HepG2 (cell line): ENCODE data around the gene TSPAN2. TPM values are rescaled to one million over a fixed set of nuclear protein-coding genes. Genes with fewer than 3 reads are reported as not detected.

Experiments
- ATAC-seq: fragments of 200-7000 bp; cut with Tn5 transposase; 3 replicates; pipeline ENCODE4 v1.9.1; 2020; ENCODE audit warnings: mild to moderate bottlenecking, moderate library complexity
- BruUV-seq: library from RNA; stranded (reverse); fragments of 400-500 nt; replicated peaks from 2 replicates; lab custom pipeline; 2021; lab: Mats Ljungman, UMichigan
- CTCF ChIA-PET: fragments of 300-600 bp; formaldehyde crosslinking; extraction: SDS; loops from one replicate; lab custom pipeline; 2021; ENCODE audit warnings: low total read pairs, inconsistent platforms, low intra/inter-chr PET ratio; lab: Yijun Ruan, JAX
- POLR2A ChIA-PET: fragments of 350-600 bp; sonication (Branson Sonifier 250); formaldehyde crosslinking; loops from one replicate; lab custom pipeline; 2020; ENCODE audit warnings: antibody characterized with exemption, inconsistent platforms; lab: Yijun Ruan, JAX
- DNase-seq: peaks from one replicate; pipeline ENCODE4 v3.0.0-alpha.2; 2015; ENCODE audit warnings: low spot score
- FAIRE-seq: peaks from 3 replicates; lab custom pipeline; 2011; peaks lifted over from hg19 to GRCh38; lab: Jason Lieb, UNC
- H2AFZ ChIP-seq: one replicate; pipeline ENCODE4 v1.6.1; 2011; ENCODE audit warnings: low read length, inconsistent platforms
- H3K27ac ChIP-seq: fragments of 300-600 bp; 3 replicates; pipeline ENCODE4 v1.8.0; 2011; ENCODE audit warnings: mixed run types, mild to moderate bottlenecking, mixed read lengths, low read length, inconsistent platforms; ENCODE audit not compliant: insufficient read depth; ENCODE audit errors: extremely low read length
- H3K27me3 ChIP-seq, 2 experiments: fragments of 200-600 bp in 1 of 2; 2 replicates in 1 of 2; 3 replicates in 1 of 2; pipeline versions ENCODE4 v1.6.0 to v1.8.0; 2011; ENCODE audit warnings: low read length in 2 of 2, mild to moderate bottlenecking in 2 of 2, moderate library complexity in 2 of 2, inconsistent platforms in 1 of 2; ENCODE audit not compliant: insufficient read depth in 2 of 2, control insufficient read depth in 1 of 2
- H3K36me3 ChIP-seq, 2 experiments: fragments of 200-600 bp in 1 of 2; replicated peaks in 1 of 2; 2 replicates in 1 of 2; 3 replicates in 1 of 2; pipeline versions ENCODE4 v1.5.1 to v1.8.0; 2011; ENCODE audit warnings: low read length in 2 of 2, inconsistent platforms in 1 of 2; ENCODE audit not compliant: insufficient read depth in 2 of 2, control insufficient read depth in 1 of 2
- H3K4me1 ChIP-seq: 2 replicates; pipeline ENCODE4 v1.5.1; 2012; ENCODE audit warnings: low read length, inconsistent platforms; ENCODE audit not compliant: insufficient read depth
- H3K4me2 ChIP-seq: 2 replicates; pipeline ENCODE4 v1.6.0; 2011; ENCODE audit warnings: low read depth, low read length, inconsistent platforms
- H3K4me3 ChIP-seq, 3 experiments: fragments of 200-600 bp in 1 of 3; sonication (generic), shearing (Covaris generic) in 1 of 3; replicated peaks in 1 of 3; 2 replicates each; pipeline ENCODE4 v1.5.1; 2011 to 2016; ENCODE audit warnings: low read length in 3 of 3, inconsistent platforms in 2 of 3, low read depth in 2 of 3, mild to moderate bottlenecking in 2 of 3, control low read depth in 1 of 3, mixed read lengths in 1 of 3; ENCODE audit not compliant: insufficient read depth in 1 of 3
- H3K79me2 ChIP-seq: one replicate; pipeline ENCODE4 v1.6.1; 2011; ENCODE audit warnings: low read length, inconsistent platforms; ENCODE audit not compliant: insufficient read depth
- H3K9ac ChIP-seq: 2 replicates; pipeline ENCODE4 v1.6.0; 2011; ENCODE audit warnings: mild to moderate bottlenecking, low read depth, low read length, inconsistent platforms; ENCODE audit not compliant: insufficient read depth
- H3K9me3 ChIP-seq: 2 replicates; pipeline ENCODE4 v1.5.1; 2012; ENCODE audit warnings: mild to moderate bottlenecking, low read length
- H4K20me1 ChIP-seq: 2 replicates; pipeline ENCODE4 v1.6.0; 2011; ENCODE audit warnings: inconsistent platforms, mild to moderate bottlenecking, low read length, moderate library complexity; ENCODE audit not compliant: insufficient read depth
- CAMTA2 ChIP-seq: sonication (generic); formaldehyde crosslinking; IDR thresholded peaks from 2 replicates; pipeline ENCODE4 v1.4.0; 2020; ENCODE audit warnings: mild to moderate bottlenecking, missing genetic modification reagents, borderline replicate concordance
- DNMT1 ChIP-seq: sonication (generic); formaldehyde crosslinking; IDR thresholded peaks from 2 replicates; pipeline ENCODE4 v1.5.1; 2020; ENCODE audit warnings: mild to moderate bottlenecking, missing genetic modification reagents
- IRF9 ChIP-seq: sonication (generic); formaldehyde crosslinking; IDR thresholded peaks from 2 replicates; pipeline ENCODE4 v1.8.0; 2022; ENCODE audit warnings: missing genetic modification reagents, mild to moderate bottlenecking, borderline replicate concordance
- JUN ChIP-seq: sonication (generic); formaldehyde crosslinking; IDR thresholded peaks from 2 replicates; pipeline ENCODE4 v1.4.0; 2020; ENCODE audit warnings: mild to moderate bottlenecking, missing genetic modification reagents
- RFX1 ChIP-seq: fragments of 450-650 bp; IDR thresholded peaks from 2 replicates; pipeline ENCODE4 v1.6.1; 2017
- RORA ChIP-seq: sonication (generic); formaldehyde crosslinking; IDR thresholded peaks from 2 replicates; pipeline ENCODE4 v1.5.0; 2020; ENCODE audit warnings: mild to moderate bottlenecking, missing genetic modification reagents, moderate library complexity
- SOX5 ChIP-seq: IDR thresholded peaks from 2 replicates; pipeline ENCODE4 v1.6.1; 2016; ENCODE audit warnings: borderline replicate concordance
- SRF ChIP-seq: IDR thresholded peaks from 2 replicates; pipeline ENCODE4 v1.6.1; 2011; ENCODE audit warnings: mild to moderate bottlenecking, low read depth, low read length, moderate library complexity
- TRIM24 ChIP-seq: sonication (generic); formaldehyde crosslinking; IDR thresholded peaks from 2 replicates; pipeline ENCODE4 v1.8.0; 2022; ENCODE audit warnings: mild to moderate bottlenecking, missing genetic modification reagents
- ZNF160 ChIP-seq: sonication (generic); formaldehyde crosslinking; IDR thresholded peaks from 2 replicates; pipeline ENCODE4 v1.8.0; 2022; ENCODE audit warnings: mild to moderate bottlenecking, inconsistent platforms, missing genetic modification reagents
- ZNF335 ChIP-seq: sonication (generic); formaldehyde crosslinking; IDR thresholded peaks from 2 replicates; pipeline ENCODE4 v1.4.0; 2020; ENCODE audit warnings: missing genetic modification reagents
- ZNF576 ChIP-seq: sonication (generic); formaldehyde crosslinking; IDR thresholded peaks from 2 replicates; pipeline ENCODE4 v1.4.0; 2020; ENCODE audit warnings: mild to moderate bottlenecking, missing genetic modification reagents
- ZNF614 ChIP-seq: IDR thresholded peaks from 2 replicates; pipeline ENCODE4 v1.6.1; 2018; ENCODE audit warnings: missing biosample characterization, missing genetic modification reagents, inconsistent platforms, borderline replicate concordance
- ZSCAN12 ChIP-seq: sonication (generic); formaldehyde crosslinking; IDR thresholded peaks from 2 replicates; pipeline ENCODE4 v1.9.0; 2021; ENCODE audit warnings: mild to moderate bottlenecking, missing genetic modification reagents
- WGBS: methylation state at CpG from one replicate; pipeline ENCODE4 v1.1.6; 2017; ENCODE audit warnings: low lambda C conversion rate; 5-methylcytosine and 5-hydroxymethylcytosine counted together
- in situ Hi-C: cut with HindIII; loops from 2 replicates; pipeline ENCODE4 v1.10.0; 2017; ENCODE audit warnings: low pct_unique_long_range_greater_than_20kb; ENCODE audit not compliant: extremely low pct_ligation_motif_present
- intact Hi-C: fragments of 100-400 bp; cut with micrococcal nuclease; formaldehyde crosslinking; loops from one replicate; pipeline ENCODE4 v1.10.0; 2022; ENCODE audit not compliant: unreplicated experiment
- polyA plus RNA-seq, 8 experiments: library from polyadenylated mRNA; depleted of rRNA in 3 of 8; stranded (reverse) in 7 of 8; unstranded in 1 of 8; fragments of >200 nt; fragmentation: Illumina TruSeq in 4 of 8; extraction: Trizol in 4 of 8; gene quantifications; 2 replicates each; pipeline versions ENCODE4 v1.2.1 to v1.2.3, GENCODE V29; 2011 to 2016; ENCODE audit warnings: low read depth in 4 of 8, missing spikeins in 1 of 8, mixed read lengths in 1 of 8; ENCODE audit not compliant: insufficient read depth in 1 of 8
- total RNA-seq, 5 experiments: library from RNA; depleted of rRNA; stranded (reverse); fragments of >200 nt; fragmentation: Illumina TruSeq; extraction: Trizol; gene quantifications; 2 replicates each; pipeline ENCODE4 v1.2.3, GENCODE V29; 2016; ENCODE audit warnings: low read depth in 1 of 5

TSPAN2 gene
- total and polyA plus RNA-seq, 2 of the 13 experiments (the other 11 are each of a cell fraction or from before 2014, with no cell fraction given) = not detected

DNA sequence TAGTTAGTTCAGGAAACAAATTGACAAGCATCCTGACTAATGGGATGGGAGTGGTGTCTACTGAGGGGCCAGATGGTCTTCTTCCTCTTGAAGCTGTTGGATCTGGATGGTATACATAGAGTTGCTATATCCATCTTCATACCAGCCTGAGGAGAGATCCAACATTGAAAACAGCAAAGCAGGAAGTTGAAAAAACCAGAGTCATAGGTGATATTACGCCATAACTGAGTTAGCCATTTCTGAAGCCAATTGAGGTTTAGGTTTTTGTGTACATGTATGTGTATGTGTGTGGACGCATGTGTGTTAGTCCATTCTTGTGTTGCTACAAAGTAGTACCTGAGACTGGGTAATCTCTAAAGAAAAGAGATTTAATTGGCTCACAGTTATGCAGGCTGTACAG, 2.3 kb upstream of the TSPAN2 start (continued):
- TF ChIP-seq RFX1 (no peak), JUN (CRISPR knock-in tag) (no peak)

DNA sequence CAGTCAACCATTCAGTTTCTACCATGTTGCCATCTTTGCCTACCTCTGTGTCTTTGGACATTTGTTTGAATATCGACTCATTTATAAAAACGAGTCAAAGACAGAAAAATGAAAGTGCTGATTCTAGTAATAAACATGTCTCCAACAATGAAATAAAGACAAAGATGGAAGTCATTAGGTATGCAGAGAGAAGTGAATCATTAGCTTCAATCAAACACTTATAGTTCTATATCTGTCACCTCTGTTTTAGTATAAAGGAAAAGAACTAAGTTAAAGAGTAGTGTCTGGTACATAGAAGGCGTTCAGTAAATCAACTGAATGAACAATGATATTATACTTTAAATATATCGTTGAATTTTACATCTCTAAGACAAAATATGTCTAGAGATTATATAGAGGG, 1.7 kb upstream of the TSPAN2 start:
- Histone ChIP-seq H3K9ac (no peak overlapping the region), H3K4me1 (no peaks in the 10 kb centered on the region), H3K4me3 (no peak overlapping the region), H4K20me1 (no peaks in the 10 kb centered on the region), H3K36me3 (no peaks in the 10 kb centered on the region), H2AFZ (no peak overlapping the region), H3K79me2 (no peaks in the 10 kb centered on the region), H3K9me3 (no peaks in the 10 kb centered on the region), H3K27me3 (peaks cover 2 to 22% of the 10 kb centered on the region in 2 experiments), H3K4me2 (no peak overlapping the region), H3K27ac (no peak overlapping the region)
- FAIRE-seq (no peak), DNase-seq (no peak), ATAC-seq (no peak)
- WGBS = 47% methylated on average over 4 of the region's 4 CpGs
- POLR2A ChIA-PET = no interaction called here
- CTCF ChIA-PET = no interaction called here
- in situ Hi-C loops = no loop called here
- intact Hi-C loops = no loop called here
- TF ChIP-seq ZNF576 (CRISPR knock-in tag) (no peak), IRF9 (CRISPR knock-in tag) (no peak)
- no TSS peak for BruUV-seq

DNA sequence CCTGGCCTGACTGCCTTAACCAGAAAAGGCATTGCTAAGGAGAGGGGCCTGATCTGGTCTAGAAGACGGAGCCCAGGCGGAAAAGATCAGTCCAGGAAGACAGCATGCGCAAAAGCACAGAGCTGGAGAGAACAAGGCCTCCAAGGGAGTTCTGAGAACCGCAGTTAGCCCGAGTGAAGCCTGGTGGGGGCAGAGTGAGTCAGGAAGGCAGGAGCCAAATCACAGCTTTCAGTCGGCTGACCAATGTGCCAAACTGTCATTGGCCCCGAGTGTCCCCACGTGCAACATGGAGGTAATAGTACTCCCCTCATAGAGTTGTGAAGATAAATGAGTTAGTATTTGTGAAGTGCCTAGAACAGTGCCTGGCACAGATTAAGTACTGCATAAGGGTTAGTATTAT, 1.2 kb upstream of the TSPAN2 start:
- Histone ChIP-seq H2AFZ (no peak overlapping the region), H3K4me2 (no peak overlapping the region), H3K4me3 (no peak overlapping the region), H3K9me3 (no peaks in the 10 kb centered on the region), H3K79me2 (no peaks in the 10 kb centered on the region), H3K36me3 (no peaks in the 10 kb centered on the region), H3K27ac (no peak overlapping the region), H3K4me1 (no peaks in the 10 kb centered on the region), H4K20me1 (no peaks in the 10 kb centered on the region), H3K9ac (no peak overlapping the region), H3K27me3 (peaks cover 2 to 22% of the 10 kb centered on the region in 2 experiments)
- BruUV-seq = no TSS peak
- DNase-seq (no peak), FAIRE-seq (no peak), ATAC-seq (no peak)
- intact Hi-C loops = no loop called here
- 69% methylated on average over 8 of the region's 8 CpGs for WGBS
- in situ Hi-C loops = no loop called here
- ChIA-PET POLR2A (no interaction called here), CTCF (no interaction called here)
- TF ChIP-seq ZNF160 (CRISPR knock-in tag) (no peak), SOX5 (CRISPR knock-in tag) (no peak), SRF (no peak), TRIM24 (CRISPR knock-in tag) (no peak), DNMT1 (no peak), ZNF335 (no peak), ZNF614 (no peak), CAMTA2 (no peak), ZSCAN12 (CRISPR knock-in tag) (no peak), RORA (CRISPR knock-in tag) (no peak)
